HL-60/S4 treated with phorbol 12-myristate 13-acetate at 8.2 ng/mL for 4 days and 3 days (cell line): ENCODE data around the gene SZRD1.

Source experiments
- in situ Hi-C: fragments of 300-500 bp; cut with MboI; formaldehyde crosslinking; loops from 2 replicates; pipeline ENCODE4 v1.15.0; 2022; ENCODE audit warnings: low sequenced_read_pairs

SZRD1 gene

DNA sequence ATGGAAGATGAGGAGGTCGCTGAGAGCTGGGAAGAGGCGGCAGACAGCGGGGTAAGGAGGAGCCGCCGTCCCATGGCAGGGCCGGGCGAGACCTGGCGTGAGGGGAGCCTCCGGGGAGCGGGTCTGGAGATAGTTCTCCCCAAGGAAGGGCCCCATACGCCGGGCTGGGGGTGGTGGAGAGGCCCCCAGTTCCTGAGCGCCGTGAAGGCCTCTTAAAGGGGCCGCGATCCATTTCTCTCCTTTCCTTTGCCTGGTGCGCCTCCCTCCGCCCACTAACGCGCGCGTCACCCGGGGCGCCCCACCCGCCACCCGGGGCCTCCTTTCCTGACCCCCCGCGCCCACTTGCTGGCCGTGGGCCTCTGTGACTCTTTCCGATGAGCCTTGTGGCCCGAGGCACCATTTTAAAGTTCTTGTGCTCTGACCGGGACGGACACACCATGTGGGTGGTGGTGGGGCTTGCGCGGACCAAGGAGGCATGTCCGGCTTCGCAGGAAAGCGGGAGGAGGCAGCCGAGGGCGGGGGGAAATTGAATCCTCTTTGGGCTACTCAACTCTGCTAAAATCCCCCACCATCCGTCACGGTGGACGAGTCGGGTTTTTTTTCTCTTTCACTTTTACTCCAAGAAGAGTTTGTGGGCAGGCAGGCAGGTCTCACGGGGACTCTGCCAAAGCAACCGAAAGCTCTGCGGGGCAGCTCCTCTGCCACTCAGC, 371 bp downstream of the SZRD1 start:
- in situ Hi-C loops, result no loop called here

DNA sequence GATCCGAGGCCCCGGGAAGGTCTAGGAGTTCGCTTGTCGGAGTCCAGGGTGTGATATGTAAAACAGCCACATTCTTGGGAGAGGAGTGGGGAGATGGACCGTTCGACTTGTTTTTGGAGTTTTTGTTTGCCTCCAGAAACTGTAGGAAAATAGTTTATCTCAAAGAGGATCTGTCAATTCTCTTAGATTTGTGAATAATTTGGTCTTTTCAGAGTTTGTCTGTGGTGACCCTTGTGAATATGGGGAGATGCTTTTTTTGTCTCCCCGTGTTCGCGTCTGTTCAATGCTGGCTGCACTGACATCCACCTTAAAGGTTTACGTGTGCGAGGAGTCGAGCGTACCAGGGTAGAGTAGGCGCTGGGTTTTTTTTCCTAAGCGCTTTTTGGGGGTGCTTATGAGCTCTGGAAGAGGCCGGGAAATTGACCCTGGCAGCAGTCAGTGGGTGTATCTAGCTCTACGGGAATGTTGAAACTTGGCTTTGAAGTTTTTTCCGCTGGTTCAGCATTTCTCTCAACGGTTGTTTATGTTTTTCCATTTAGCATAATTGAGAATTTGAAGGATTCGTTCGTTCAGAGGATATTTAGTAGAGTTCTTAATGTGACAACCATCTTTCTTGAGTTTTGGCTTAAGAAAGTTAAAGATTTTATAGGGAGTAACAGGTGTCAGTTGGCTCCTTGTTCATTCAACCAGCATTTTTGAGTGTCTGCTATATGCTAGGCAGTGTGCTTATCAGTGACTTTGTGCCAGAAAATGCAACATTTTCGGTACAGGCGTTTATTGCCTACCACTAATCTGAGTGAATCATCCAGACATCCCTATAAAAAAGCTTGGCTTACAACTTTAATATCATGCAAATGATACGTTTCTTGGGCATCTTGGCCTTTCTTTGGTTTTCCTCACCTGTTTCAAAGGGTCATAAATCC, 1.2 kb downstream of the SZRD1 start:
- in situ Hi-C loops, result no loop called here

DNA sequence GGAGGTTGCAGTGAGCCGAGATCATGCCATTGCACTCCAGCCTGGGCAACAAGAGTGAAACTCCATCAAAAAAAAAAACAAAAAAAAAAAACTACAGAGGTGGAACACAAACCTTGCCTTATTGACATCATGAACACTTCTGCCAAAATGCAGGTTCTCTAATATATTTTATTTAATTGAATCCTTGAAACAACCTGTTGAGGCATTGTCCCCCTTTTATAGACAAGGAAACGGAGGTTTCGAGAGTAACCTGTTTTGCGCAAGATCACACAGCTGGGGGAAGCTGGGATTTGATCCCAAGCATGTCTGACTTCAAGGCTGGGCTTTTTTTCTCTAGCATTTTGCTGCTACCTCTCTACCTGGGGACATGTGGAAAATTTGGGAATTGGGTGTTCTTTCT, 2.8 kb downstream of the SZRD1 start:
- in situ Hi-C loops, result no loop called here

DNA sequence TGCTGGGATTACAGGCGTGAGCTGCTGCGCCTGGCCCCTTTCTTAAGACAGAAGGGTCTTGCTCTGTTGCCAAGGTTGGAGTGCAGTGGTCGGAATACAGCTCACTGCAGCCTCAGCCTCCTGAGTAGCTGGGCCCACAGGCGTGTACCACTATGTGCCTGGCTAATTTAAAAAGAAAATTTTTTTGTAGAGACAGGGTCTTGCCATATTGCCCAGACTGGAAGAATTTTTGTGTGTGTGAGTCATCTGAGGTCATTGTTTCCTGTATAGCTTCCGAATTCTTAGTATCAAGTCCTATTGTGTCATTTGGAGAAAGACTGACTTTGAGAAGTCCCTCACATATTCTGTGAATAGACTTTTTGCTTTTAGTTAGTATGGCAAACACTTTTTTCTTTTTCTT, 4.7 kb downstream of the SZRD1 start:
- in situ Hi-C loops, result no loop called here

DNA sequence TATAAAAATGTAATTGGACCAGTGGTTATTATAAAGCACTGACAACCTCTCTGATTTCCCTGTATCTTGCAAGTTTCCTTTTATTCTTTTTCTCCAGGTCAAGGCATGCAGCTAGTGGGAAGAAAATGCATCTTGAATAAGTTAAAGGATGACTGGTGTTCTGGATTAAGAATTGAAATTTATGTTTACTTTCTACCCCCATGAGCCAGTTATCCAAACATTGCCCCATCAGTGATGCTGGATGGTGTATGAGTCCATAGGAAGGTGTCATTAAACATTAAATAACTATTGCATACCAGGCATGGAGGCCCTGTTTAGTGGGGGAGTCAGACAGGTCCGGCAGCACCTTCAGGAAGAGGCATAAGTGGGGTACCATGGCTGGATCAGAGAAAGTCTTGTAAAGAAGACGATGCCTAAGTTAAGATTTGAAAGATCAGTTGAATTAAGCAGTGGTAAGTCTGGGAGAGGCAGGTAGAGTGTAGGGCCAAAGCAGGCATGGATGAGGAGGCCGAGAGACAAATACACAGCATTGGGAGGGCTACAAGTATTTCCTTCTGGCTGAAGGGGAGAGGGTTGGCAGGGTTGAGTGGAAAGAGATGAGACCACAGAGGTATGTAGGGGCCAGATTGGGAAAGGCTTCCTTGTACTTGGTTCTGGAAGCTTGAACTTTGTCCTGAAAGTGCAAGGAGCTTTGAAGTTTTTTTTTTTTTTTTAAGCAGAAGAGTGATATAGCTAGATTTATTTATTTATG, 5.7 kb downstream of the SZRD1 start:
- in situ Hi-C loops, result no loop called here

DNA sequence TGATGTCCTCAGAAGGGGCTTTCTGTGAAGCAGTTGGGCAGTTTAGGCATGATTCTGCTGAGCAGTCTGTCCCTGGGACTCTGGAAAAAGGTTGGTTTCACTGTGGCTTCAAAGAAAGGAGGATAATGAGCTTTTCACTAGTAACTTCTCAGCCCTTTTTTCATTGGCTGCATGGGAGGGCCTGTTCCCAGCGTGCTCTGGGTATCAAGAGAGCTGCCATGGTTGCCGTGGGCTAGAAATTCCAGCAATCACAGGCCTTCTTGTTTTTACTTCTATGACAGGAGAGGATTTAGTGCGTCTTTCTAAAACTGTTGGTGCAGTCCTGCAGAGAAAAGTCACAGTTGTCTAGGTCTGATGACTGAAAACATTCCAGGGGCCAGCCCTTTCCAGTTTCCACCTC, 7.2 kb downstream of the SZRD1 start:
- in situ Hi-C loops, result no loop called here

DNA sequence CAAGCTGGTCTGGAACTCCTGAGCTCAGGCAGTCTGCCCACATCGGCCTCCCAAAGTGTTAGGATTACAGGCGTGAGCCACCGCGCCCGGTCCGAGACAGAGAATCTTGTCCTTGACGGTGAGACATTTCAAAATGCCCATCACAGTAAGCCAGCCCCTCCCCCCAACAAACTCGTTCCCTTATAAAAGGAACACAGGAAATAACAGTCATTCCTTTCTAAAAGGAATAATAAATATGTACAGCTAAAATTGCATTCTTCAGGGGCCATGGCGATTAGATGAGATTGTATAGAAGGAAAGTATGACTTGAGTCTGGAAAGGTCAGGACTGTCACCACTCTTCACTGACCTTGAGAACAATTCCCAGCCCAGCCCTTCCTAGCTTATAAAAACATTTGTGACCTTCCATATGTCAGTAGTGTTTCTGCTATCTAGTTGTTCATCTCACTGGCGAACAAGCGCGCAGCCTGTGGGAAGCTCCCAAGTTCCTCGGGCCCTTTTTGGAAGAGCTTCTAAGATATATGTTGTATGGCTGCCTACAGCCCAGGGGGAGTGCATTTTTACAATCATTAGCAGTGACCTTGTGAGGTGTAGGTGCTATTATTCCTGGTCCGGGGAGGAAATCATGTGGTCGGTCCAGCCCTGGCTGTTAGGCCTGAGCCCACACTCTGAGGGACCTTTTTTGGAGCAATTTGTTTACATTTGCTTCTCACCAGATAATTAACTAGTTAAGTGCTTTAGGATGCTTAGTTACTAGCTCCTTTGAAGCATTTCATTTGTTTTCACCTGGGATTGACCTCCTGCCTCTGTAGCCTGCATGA, 8.7 kb downstream of the SZRD1 start:
- in situ Hi-C loops, result no loop called here

DNA sequence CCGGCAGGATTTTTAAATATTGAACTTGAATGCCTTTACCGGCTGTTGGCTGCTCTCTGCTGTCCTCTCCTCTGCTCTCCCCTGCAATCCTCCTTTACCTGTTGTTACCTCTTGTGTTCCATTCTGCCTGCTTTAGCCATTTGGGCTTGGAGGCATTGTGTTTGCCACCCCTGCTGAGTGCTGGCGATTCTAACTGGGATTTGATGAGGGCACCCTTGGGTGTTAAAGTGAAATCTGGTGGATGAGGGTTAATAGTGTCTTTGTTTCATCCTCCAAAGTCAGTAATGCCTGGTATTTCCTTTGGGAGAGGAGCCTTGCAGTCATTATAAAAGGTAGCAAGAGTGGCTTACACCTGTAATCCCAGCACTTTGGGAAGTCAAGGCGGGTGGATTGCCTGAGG, 9.9 kb downstream of the SZRD1 start:
- in situ Hi-C loops, result no loop called here

DNA sequence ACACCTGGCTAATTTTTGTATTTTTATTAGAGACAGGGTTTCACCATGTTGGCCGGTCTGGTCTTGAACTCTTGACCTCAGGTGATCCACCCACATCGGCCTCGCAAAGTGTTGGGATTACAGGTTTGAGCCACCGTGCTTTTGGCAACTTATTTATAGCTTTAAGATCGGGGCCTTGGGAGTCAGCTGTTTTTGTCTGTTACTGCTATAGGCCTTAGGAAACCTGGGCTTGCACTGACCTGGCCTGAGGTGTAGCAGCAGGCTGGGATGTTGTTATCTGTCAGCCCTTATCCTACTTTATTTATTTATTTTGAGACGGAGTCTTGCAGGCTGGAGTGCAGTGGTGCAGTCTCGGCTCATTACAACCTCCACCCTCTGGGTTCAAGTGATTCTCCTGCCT, 11.4 kb downstream of the SZRD1 start:
- in situ Hi-C loops, result no loop called here

DNA sequence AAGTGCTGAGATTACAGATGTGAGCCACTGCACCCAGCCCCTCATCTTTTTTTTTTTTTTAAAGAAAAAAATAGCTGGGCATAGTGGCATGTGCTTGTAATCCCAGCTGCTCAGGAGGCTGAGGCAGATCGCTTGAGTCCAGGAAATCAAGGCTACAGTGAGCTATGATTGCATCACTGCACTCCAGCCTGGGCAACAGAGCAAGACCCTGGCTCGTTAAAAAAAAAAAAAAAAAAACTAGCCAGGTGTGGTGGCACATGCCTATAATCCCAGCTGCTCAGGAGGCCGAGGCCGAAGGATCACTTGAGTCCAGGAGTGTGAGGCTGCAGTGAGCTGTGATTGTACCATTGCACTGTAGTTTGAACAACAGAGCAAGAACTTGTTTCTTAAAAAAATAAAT, 13.8 kb downstream of the SZRD1 start:
- in situ Hi-C loops, result no loop called here

DNA sequence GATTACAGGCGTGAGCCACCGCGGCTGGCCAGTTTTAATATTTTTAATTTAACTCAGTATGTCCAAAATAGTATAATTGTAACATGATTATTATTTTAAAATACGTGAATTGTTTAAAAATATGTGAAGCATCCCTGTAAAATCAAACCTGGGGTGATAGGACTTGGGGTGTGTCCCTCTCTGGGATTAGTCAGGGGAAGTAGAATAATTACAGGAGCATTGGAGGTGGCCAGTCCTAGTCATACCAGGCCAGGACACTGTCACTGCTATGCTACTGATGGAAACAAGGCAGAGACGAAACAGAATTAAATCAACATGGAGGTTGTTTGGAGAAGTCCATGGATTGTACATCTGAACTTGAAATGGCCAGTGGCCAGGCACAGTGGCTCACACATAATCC, 16.8 kb downstream of the SZRD1 start:
- in situ Hi-C loops, result no loop called here

DNA sequence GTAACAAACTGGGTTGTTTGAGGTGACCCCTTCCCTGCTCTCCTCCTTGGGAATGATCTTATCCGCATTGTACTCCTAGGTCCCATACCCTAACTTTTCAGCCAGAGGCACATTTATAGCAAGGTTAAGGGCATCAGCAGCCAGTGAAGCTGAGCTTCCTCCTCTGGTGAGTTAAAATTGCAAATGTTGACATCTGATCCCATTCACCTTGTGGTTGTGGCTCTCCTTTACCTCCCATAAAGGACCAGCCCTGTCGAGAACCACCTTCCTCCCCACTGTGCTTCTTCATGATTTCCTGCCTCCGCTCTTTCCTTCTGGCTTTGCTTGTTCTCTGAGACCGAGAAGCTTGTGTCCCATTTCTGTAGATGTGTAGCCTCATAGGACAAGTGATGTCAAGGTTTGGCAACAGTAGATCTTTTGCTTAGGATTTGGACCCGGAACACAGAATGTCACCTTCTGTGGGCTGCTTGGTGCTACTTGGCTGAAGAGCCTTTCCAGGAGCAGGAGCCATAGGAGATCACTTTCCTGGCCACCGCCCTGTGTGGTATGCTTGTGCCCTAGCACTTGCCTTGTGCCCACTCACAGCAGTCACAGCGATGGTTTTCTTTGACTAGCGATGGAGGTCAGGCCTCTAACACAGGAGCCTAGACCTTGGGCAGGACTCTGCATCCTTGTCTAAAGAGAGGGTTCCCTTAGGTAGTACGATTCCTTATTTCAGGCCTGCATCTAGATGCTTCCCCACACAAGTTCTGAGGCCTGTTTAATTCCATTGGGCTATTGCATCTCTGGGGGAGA, 18.8 kb downstream of the SZRD1 start:
- in situ Hi-C loops, result no loop called here

DNA sequence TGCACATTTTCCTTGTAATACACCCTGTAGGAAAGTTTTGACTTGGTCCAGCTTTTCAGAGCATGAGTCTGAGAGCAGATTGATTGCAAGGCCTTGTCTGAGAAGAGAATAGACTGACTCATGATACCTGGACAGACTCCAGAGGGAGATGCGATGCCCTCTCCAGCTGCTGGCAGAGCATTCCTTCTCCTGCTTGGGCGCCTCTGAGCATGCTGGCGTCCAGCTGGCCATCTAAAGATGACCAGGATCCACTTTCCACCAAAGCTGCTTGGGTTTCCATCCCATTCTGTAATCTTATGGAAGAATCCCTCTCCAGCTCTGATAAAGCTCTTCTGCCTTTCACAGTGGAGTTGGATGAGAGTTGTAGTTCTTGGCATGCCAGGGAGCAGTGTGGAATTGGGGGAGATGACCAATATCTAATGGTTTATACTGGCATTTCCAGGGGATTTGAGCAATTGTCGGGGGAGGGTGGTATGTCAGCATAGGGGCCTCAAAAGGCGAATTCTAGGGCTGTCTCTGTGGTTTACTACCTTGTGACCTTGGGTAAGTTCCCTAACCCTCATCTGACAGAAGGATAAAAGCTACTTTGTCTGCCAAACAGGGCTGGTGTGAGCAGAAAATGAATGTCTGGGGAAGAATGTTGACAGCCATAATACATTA, 19.5 kb downstream of the SZRD1 start:
- in situ Hi-C loops, result no loop called here

DNA sequence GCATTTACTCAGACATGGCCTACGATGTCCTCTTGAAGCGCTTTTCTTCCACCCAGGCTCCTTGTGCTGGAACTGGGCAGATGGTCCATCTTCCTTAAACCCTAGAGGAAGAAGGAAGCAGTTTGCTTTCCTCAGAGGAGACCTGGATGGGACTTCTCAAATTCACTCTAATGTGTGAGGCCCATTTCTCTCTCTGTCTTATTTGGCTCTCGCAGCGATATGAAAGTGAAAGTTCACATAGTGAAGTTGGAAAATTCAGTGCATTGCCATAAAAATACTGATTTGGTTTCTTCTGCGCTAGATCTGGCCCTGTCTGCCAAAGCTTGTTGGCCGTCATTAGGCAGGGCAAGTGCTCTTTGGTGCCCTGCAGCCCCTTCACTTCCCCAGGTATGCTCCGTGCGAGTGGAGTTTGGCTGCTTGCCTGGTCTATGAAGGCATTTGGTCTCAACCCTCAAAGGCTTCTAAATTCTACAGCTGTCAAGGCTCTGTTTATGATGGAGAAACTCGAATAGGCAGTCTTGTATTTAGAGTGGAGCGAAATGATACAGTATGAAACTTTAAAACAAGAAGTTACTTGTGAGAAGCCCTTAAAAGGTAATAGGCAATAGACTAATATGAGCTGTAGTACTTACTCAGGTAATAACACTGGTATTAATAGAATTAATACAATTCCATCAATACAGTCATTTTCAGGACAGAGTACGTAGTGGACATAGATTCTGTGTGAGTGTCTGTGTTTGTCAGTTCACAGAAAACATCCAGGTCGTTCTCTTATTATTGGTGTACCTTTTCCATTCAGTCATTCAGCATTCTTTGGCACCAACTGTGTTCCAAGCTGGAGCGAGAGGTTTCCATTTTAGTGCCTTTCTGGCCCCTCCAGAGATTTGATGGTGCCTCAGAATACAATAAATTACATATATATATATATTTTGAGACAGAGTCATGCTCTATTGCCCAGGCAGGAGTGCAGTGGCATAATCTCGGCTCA, 20.5 kb downstream of the SZRD1 start:
- in situ Hi-C loops, result no loop called here

DNA sequence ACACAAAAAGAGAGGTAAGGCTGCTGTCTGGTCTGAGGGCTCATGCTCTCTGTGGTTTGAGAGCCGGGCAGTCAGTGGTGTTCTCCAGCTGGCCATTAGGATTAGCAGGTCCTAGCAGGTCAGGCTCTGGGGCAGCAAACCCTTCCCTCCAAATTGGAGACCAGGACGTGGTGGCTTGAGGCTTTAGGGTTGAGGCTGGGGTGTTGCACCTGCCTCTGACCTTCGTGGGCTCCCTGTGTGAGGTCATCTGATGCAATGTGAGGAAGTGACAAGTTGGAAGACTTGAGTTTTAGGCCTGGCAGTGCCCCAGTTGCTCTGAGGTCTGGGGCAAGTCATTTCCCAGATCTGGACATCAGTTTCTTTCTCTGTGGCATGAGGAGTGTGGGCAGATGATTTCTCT, 24.4 kb downstream of the SZRD1 start:
- in situ Hi-C loops, result no loop called here

DNA sequence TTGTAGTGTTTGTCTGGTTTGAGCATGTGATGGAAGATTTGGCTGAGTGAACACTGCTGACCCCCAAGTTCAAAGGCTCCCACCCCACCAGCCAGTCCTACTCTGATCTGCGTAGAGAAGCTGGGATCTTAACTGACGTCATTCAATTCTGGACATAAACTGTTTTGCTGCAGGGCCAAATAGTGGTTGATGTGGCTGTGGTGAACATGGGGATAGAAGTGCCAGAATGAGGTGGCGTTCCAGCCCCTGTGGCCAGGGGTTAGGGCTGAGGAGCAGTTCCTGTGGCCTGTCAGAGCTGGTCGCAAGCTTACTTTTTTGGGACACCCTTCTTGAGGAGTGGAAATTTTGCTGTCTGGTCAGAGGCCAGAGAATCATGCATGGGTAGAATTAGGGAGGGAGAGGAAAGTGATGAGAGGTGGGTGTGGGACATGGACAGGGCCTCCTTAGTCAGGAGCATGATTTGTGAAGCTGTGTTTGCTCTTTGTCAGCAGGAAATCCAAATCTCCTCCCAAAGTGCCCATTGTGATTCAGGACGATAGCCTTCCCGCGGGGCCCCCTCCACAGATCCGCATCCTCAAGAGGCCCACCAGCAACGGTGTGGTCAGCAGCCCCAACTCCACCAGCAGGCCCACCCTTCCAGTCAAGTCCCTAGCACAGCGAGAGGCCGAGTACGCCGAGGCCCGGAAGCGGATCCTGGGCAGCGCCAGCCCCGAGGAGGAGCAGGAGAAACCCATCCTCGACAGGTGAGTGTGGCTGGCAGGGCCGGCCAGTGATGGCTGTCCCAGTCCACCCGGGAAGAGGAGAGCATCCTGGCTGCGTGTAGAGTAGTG, 25.9 kb downstream of the SZRD1 start:
- in situ Hi-C loops, result no loop called here
